HUES64 (cell line): ENCODE data around the gene SCYL2.

Source experiments
- H3K27ac ChIP-seq: 2 replicates; pipeline ENCODE4 v1.7.0; 2013; ENCODE audit warnings: low read depth, low read length, inconsistent platforms
- H3K27me3 ChIP-seq: 2 replicates; pipeline ENCODE4 v1.6.1; 2013; ENCODE audit warnings: mild to moderate bottlenecking, low read length; ENCODE audit not compliant: insufficient read depth
- H3K36me3 ChIP-seq: 2 replicates; pipeline ENCODE4 v1.6.1; 2013; ENCODE audit warnings: mild to moderate bottlenecking, low read length; ENCODE audit not compliant: insufficient read depth
- H3K4me1 ChIP-seq: 2 replicates; pipeline ENCODE4 v1.6.1; 2013; ENCODE audit warnings: mild to moderate bottlenecking, low read length, moderate library complexity; ENCODE audit not compliant: insufficient read depth
- H3K4me3 ChIP-seq: 2 replicates; pipeline ENCODE4 v1.5.1; 2013; ENCODE audit warnings: mild to moderate bottlenecking, low read length, moderate library complexity
- H3K9ac ChIP-seq: 2 replicates; pipeline ENCODE4 v1.6.1; 2013; ENCODE audit warnings: mild to moderate bottlenecking, low read depth, low read length
- H3K9me3 ChIP-seq: 2 replicates; pipeline ENCODE4 v1.6.1; 2013; ENCODE audit warnings: low read depth, low read length; ENCODE audit not compliant: insufficient read depth
- WGBS: fragments of 150-250, 120-280 bp; methylation state at CpG from one replicate; pipeline ENCODE4 v1.1.7; 2013; ENCODE audit warnings: missing lambda C conversion rate; 5-methylcytosine and 5-hydroxymethylcytosine counted together

Gene SCYL2

GRCh38 chr12:100356644-100357223 is 89.8 kb downstream of the SCYL2 start, which contains the start of gene SLC17A8:
Gene SLC17A8 (plus strand): TSS chr12:100357074. CDS start chr12:100357392, 318 bp downstream.
- Histone ChIP-seq H3K9ac (no peak within 1 kb of the TSS), H3K36me3 (no peaks in the 10 kb centered on the region), H3K27ac (no peak within 1 kb of the TSS), H3K4me1 (peaks cover 8% of the 10 kb centered on the region; the same call in 1 of the 2 replicates), H3K27me3 (no peaks in the 10 kb centered on the region), H3K4me3 (peak within 1 kb of the TSS; percentile 3; the same call in 1 of the 2 replicates), H3K9me3 (no peaks in the 10 kb centered on the region)
- WGBS = 34% methylated on average over 13 of the region's 13 CpGs

- Histone ChIP-seq H3K9ac (no peak overlapping the region), H3K27ac (no peak overlapping the region), H3K4me1 (peaks cover 8% of the 10 kb centered on the region; the same call in 1 of the 2 replicates), H3K4me3 (no peak overlapping the region), H3K9me3 (no peaks in the 10 kb centered on the region), H3K36me3 (no peaks in the 10 kb centered on the region), H3K27me3 (no peaks in the 10 kb centered on the region)
- WGBS = 94% methylated on average over 3 of the region's 3 CpGs
Measured at GRCh38 chr12:100359248-100359647, 92.3 kb downstream of the SCYL2 start.

GRCh38 chr12:100359822-100360221 is 92.8 kb downstream of the SCYL2 start:
- Histone ChIP-seq H3K36me3 (no peaks in the 10 kb centered on the region), H3K4me3 (no peak overlapping the region), H3K4me1 (peaks cover 8% of the 10 kb centered on the region; the same call in 1 of the 2 replicates), H3K27ac (no peak overlapping the region), H3K9me3 (no peaks in the 10 kb centered on the region), H3K27me3 (no peaks in the 10 kb centered on the region), H3K9ac (no peak overlapping the region)
- WGBS = 83% methylated on average over 1 of the region's 2 CpGs

GRCh38 chr12:100360450-100360849 is 93.5 kb downstream of the SCYL2 start:
- Histone ChIP-seq H3K36me3 (no peaks in the 10 kb centered on the region), H3K4me3 (no peak overlapping the region), H3K27me3 (no peaks in the 10 kb centered on the region), H3K4me1 (peaks cover 8% of the 10 kb centered on the region; the same call in 1 of the 2 replicates), H3K9ac (no peak overlapping the region), H3K27ac (no peak overlapping the region), H3K9me3 (no peaks in the 10 kb centered on the region)

- Histone ChIP-seq H3K9me3 (peaks cover 2% of the 10 kb centered on the region; the same call in 1 of the 2 replicates), H3K9ac (no peak overlapping the region), H3K4me3 (no peak overlapping the region), H3K36me3 (no peaks in the 10 kb centered on the region), H3K27ac (no peak overlapping the region), H3K27me3 (no peaks in the 10 kb centered on the region), H3K4me1 (no peaks in the 10 kb centered on the region)
- 89% methylated on average over 4 of the region's 4 CpGs for WGBS
Measured at GRCh38 chr12:100364324-100364723, 97.3 kb downstream of the SCYL2 start.

- Histone ChIP-seq H3K9ac (no peak overlapping the region), H3K27ac (no peak overlapping the region), H3K27me3 (no peaks in the 10 kb centered on the region), H3K4me1 (peaks cover under 1% of the 10 kb centered on the region; the same call in 1 of the 2 replicates), H3K4me3 (no peak overlapping the region), H3K9me3 (peaks cover 4% of the 10 kb centered on the region; the same call in 1 of the 2 replicates), H3K36me3 (no peaks in the 10 kb centered on the region)
- 89% methylated on average over 2 of the region's 2 CpGs for WGBS
Measured at GRCh38 chr12:100365411-100365810, 98.4 kb downstream of the SCYL2 start.

GRCh38 chr12:100368066-100368465 is 101.1 kb downstream of the SCYL2 start:
- Histone ChIP-seq H3K36me3 (no peaks in the 10 kb centered on the region), H3K4me3 (no peak overlapping the region), H3K9ac (no peak overlapping the region), H3K9me3 (peaks cover 4% of the 10 kb centered on the region; the same call in 1 of the 2 replicates), H3K27me3 (peaks cover 3% of the 10 kb centered on the region; the same call in 1 of the 2 replicates), H3K27ac (no peak overlapping the region), H3K4me1 (peaks cover 24% of the 10 kb centered on the region)
- WGBS = 93% methylated on average over 1 of the region's 1 CpG

GRCh38 chr12:100371146-100371545 is 104.2 kb downstream of the SCYL2 start:
- H3K9me3 ChIP-seq = peaks cover 4% of the 10 kb centered on the region; the same call in 1 of the 2 replicates
- H3K27ac ChIP-seq = no peak overlapping the region; the same call in 1 of the 2 replicates
- H3K4me1 ChIP-seq = peaks cover 31% of the 10 kb centered on the region
- no peak overlapping the region for H3K4me3 ChIP-seq
- no peak overlapping the region for H3K9ac ChIP-seq
- no peaks in the 10 kb centered on the region for H3K36me3 ChIP-seq
- WGBS = 89% methylated on average over 4 of the region's 6 CpGs
- H3K27me3 ChIP-seq = peaks cover 3% of the 10 kb centered on the region; the same call in 1 of the 2 replicates

- no peaks in the 10 kb centered on the region for H3K36me3 ChIP-seq
Measured at GRCh38 chr12:100372853-100373640, 106.1 kb downstream of the SCYL2 start.

GRCh38 chr12:100375038-100375735 is 108.2 kb downstream of the SCYL2 start:
- no peak overlapping the region for H3K4me3 ChIP-seq
- 84% methylated on average over 11 of the region's 12 CpGs for WGBS
- no peak overlapping the region for H3K27ac ChIP-seq
- H3K9me3 ChIP-seq = no peaks in the 10 kb centered on the region
- H3K4me1 ChIP-seq = peaks cover 31% of the 10 kb centered on the region
- no peaks in the 10 kb centered on the region for H3K36me3 ChIP-seq
- H3K9ac ChIP-seq = no peak overlapping the region
- peaks cover 3% of the 10 kb centered on the region; the same call in 1 of the 2 replicates for H3K27me3 ChIP-seq

More at GRCh38 chr12:100372853-100373640, 106.1 kb downstream of the SCYL2 start:
- H3K27ac ChIP-seq = no peak overlapping the region
- H3K27me3 ChIP-seq = peaks cover 3% of the 10 kb centered on the region; the same call in 1 of the 2 replicates
- H3K4me1 ChIP-seq = peaks cover 31% of the 10 kb centered on the region
- WGBS = 40% methylated on average over 10 of the region's 11 CpGs
- no peak overlapping the region for H3K9ac ChIP-seq
- peaks cover 4% of the 10 kb centered on the region; the same call in 1 of the 2 replicates for H3K9me3 ChIP-seq
- H3K4me3 ChIP-seq = no peak overlapping the region

- Histone ChIP-seq H3K4me1 (peaks cover 23% of the 10 kb centered on the region), H3K4me3 (no peak overlapping the region), H3K9ac (no peak overlapping the region), H3K27ac (no peak overlapping the region), H3K36me3 (no peaks in the 10 kb centered on the region), H3K27me3 (peaks cover 3% of the 10 kb centered on the region; the same call in 1 of the 2 replicates), H3K9me3 (no peaks in the 10 kb centered on the region)
- 100% methylated on average over 1 of the region's 1 CpG for WGBS
Measured at GRCh38 chr12:100376161-100376560, 109.2 kb downstream of the SCYL2 start.
